ENCODE data around the gene ALAD.

DNA sequence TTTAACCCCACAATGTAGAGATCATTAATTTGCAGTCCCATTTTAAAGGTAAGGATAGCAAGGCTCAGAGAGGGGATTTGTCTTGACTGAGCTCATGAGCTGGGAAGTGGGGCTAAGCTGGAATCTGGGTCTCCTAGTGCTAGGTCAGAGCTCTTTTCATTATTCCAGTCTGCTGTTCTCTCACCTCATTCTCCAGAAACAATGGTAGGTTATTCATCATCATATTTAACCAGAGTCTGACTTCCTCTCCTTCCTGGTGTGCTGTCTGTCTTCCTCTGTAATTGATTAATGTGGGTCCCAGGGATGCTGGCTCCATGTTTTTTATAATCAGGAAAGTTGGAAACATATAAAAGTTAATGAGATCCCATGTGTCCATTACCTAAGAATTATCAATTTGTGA is 30.1 kb upstream of the ALAD start:
- TF ChIP-seq POLR2A (IDR thresholded peaks at IDR 0.05; ENCODE audit: low read length) (no peak), GATA1 (IDR thresholded peaks at IDR 0.05; ENCODE audit: low read depth, low read length) (no peak)
